NT2/D1 (cell line): ENCODE data around the gene TMEM187.

Experiments used
- YY1 ChIP-seq: IDR thresholded peaks from 2 replicates; pipeline ENCODE4 v1.6.1; 2011; ENCODE audit not compliant: insufficient read length, insufficient read depth
- ZNF274 ChIP-seq: IDR thresholded peaks from 2 replicates; pipeline ENCODE4 v1.6.1; 2011; ENCODE audit warnings: mild to moderate bottlenecking, low read depth, low read length

DNA sequence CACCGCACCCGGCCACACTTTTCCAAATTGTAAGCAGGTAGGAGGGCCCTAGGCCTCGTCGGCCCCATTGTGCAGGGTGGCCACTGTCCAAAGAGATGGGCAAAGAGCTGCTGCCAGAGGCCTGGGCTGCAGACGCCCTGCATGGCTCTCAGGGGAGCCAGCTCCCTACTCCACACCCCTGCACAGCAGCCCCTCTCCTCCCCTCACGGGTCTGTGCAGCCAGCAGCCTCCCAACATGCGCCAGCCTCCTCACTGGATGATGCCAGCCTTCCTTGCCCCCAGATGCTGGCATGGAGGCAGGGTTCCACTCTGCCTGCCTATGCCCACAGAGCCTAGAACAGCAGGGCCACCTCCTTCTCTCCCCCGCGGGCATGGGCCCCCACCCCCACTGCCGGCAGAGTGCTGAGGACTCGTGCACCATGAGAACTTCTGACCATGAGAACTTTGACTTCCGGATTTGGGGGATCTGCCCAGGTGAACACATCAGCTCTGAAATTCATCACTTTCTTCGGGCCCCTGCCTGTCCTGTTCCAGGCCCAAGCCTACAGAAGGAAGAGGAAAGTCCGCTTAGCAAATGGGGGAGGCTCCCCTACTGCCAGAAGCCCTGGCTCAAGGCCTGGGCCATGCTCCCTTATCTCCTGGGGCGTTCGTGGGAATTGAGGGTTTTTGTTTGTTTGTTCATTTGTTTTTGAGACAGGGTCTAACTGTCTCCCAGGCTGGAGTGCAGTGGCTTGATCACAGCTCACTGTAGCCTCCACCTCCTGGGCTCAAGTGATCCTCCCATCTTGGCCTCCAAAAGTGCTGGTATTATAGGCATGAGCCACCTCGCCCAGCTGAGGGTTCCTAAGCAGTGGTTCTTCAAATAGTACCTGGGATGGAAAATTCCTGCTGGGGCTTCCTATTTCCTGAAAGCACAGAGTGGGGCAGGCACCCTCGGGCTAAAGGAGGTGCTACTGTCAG, 39.1 kb downstream of the TMEM187 start:
- TF ChIP-seq YY1 (no peak), ZNF274 (no peak)
